NOMO-1 (cell line): ENCODE data around the gene SREBF2.

Source experiments
- DNase-seq, 2 experiments: peaks; one replicate each; lab custom pipeline; 2025; ENCODE audit not compliant: unreplicated experiment in 2 of 2; lab: John Stamatoyannopoulos, UW

Gene SREBF2

DNA sequence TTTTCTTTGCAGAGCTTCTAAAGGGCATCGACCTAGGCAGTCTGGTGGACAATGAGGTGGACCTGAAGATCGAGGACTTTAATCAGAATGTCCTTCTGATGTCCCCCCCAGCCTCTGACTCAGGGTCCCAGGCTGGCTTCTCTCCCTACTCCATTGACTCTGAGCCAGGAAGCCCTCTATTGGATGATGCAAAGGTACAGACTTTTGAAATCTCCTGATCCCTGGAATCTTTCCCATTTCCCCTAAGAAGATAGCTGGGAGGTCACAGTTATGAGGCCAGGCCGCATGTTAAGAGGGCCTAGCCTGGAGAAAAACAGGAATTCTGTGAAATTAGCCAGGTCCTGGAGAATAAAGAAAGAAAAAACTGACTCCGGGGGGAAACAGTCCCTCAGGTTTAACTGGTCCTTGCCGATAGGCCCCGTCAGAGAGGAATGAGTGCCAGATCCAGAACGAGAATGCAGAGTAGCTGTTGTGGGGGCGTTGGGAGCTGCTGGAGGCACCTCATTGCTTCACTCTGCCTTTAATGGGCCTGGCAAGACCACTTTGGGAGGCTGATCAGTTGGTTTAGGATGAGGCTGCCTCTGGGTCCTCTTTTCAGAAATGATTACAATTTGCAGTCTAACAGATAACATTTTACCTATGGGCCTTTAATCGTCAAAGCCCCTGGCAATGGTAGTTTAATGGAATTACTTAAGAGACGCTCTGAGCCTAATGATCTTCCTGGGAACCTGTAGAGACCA lies 42.8 kb downstream of the SREBF2 start:
- DNase-seq: no peak

DNA sequence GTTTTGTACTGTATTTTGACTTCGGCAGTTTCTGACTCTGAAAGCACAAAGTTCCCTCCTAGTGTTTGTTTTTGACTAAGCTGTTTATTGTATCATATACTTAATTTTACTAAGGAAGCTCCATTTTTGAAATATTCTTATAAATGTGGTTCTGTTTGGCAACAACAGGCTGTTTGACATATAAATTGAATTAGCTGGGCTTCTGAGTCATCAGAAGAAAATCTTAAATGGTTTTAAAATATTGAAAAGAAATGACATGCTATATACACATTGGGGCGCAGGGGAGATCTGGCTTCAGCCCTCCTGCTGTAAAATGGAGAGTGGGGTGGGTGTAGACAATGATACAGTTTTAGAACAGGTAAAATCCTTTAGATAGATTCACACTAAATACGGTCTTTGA lies 43.4 kb downstream of the SREBF2 start:
- no peak for DNase-seq

DNA sequence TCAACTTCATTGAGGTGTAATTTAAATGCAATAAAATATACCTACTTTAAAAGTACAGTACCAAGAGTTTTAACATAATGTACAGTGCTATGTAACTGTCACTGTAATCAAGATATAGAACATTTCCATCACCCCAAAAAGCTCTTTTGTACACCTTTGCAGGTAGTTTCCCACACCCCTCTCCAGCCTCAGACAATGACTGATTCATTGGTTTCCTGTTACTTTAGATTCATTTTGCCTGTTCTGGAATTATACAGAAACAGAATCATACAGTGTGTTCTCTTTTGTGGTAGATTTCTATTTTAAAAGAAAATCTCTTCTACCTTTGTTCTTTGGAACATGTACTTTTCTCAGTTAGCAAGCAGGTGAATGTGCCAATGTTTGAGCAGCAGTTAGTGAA lies 43.8 kb downstream of the SREBF2 start:
- DNase-seq: no peak

DNA sequence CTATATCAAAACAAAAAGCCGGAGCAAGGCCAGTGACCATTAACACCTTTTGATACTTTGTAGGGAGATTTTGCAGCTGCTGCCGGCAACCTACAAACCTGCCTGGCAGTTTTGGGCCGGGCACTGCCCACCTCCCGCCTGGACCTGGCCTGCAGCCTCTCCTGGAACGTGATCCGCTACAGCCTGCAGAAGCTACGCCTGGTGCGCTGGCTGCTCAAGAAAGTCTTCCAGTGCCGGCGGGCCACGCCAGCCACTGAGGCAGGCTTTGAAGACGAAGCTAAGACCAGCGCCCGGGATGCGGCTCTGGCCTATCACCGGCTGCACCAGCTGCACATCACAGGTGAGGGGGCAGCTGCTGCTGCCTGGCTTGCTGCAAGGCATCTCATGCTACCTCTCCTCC lies 47.7 kb downstream of the SREBF2 start:
- no peak for DNase-seq

DNA sequence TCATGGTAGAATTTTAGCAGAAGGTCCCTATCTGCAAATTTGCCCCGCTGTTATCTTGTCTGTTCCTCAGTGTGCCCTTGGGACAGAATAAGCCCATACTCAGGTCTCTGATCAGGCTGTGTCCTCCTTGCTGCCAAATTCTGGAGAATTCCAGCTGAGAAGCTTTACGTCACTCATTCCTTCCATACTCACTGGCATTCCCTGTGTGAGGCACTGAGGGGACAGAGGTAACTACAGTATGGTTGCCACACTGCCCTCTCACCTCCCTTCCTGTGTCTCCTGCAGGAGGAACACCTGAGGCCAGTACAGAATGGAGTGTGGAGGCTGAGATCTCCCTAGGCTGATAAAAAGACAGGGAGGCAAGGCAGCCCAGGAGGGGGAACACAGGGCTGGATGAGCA lies 50.5 kb downstream of the SREBF2 start:
- no peak for DNase-seq

DNA sequence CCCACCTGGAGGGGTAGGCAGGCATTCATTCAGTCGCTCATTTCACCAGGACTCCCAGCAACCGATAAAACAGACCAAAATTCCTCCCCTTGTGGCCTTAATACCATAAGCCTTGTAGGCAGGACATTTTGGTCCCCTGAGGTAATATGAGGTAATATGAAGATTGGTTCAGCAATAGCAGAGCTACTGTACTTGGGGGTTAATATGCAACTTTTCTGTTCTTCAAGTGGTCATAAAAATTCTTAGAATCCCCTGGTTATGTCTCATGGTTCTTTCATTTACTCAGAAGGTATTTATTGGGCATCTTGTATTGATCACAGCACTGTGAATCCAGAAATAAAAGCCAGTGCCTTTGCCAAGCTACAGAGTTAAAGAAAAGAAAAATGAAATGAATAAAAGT lies 52.2 kb downstream of the SREBF2 start:
- DNase-seq: no peak

DNA sequence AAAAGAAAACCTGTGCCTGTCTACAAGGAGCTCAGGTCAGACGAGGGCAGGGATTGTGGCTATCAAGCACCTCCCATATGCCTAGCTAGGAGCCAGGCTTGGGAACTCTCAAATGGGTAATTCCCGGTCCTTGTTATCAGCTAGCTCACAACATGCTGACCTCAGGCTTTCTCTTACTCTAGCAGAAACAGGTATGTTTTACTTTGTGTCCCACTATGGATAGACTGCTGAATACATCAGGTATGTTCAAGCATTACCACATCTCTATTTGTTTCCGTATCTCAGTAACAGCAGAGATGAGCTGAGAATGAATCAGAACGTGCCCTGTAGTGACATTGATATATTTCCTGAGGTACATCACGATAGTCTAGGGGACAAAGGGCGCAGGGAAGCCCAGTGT lies 52.6 kb downstream of the SREBF2 start:
- DNase-seq: no peak

DNA sequence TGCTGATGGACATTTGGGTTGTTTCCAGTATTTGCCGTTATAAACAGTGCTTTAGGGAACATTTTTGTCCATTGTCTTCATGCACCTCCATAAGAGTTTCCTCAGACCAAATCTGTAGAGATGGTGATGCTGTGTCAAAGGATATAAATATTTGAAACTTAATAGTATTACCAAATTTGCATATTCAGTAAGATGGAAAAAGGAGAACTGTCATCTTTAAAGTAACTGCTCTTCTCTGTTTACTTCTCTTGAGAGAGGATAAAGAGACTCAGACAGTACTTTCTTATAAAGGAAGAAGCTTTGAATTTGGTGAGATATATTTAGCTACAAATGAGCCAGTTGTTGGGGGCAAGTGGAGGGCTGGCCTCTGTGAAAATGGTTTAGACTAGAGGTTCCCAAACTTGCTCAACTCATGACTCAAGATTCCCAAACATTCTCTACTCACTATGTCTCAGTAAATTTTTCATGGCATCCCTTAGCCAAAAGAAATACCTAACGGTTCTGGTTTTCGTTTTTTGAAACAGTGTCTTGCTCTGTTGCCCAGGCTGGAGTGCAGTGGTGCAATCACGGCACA lies 55.8 kb downstream of the SREBF2 start:
- DNase-seq: no peak

DNA sequence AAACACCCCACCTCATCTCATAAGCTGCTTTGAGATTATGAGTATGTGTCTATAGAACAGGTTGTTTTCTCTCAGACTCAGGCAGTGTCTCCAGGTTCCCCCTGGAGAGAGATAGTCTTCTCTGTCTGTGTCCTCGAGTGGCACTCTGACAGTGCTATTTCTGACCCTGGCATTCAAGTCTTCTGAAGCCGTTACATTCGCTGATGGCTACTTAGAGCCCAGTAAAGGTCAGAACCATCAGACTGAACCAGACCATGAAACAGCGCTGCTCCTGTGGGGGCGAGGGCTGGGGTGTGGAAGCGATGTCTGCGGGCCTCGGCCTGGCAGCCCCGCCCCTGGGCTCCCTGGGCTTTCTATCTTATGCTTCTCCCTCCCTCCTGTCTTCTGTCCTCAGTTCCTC lies 58.5 kb downstream of the SREBF2 start:
- DNase-seq: no peak

DNA sequence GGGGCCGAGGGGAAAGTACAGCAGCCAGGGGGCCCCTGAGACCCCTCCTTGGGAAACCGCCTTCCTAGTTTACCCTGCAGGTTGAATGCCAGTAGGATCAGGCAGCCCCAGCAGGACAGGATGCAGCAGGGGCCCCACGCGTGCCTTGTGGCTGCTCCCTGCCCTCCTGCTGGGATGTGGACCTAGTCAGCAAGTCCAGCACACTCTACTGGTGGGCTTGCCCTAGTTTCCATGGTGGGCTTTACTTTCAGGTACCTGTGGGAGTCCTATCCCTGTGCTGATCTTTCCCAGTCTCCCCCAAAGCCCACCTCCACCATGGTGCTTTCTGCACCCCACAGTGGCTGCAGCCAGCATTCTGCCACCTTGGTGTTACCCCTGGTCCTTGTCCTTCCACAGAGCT lies 59.8 kb downstream of the SREBF2 start:
- DNase-seq: no peak

DNA sequence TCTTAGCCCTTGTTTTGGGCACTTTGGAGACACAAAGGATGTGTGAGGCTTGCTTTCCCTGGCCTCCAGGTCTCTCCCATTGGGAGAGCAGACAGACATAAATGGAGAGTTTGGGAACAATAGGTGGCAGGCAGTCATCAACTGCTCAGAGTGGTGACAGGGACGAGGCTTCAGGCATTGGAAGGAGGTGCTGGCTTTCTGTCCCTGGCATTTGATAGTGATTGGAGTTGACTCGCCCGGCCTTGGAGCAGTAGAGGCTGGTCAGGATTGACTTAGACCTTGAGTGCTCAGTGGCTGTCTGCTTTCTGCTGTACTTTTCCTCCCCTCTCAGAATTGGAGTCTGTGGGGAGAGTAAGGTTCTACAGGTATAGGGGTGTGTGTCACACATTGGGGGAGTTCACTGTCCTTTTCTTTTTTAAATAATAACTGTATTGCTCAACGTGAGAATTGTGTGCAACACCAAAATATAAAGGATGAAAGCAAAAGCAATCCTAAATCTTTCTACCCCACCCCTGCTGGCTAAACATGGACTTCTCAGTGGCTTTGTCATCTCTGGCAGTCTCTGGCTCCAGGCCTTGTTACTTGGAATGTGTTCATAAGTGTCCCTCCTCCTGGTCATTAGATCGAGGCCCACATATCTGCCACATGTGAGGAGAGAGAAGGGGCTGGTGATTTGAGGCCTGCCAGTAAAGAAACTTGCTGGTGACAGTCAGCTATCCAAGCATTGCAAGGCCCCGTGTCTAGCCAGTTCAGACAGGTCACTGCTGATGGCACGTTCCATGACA lies 60.9 kb downstream of the SREBF2 start:
- DNase-seq: no peak

DNA sequence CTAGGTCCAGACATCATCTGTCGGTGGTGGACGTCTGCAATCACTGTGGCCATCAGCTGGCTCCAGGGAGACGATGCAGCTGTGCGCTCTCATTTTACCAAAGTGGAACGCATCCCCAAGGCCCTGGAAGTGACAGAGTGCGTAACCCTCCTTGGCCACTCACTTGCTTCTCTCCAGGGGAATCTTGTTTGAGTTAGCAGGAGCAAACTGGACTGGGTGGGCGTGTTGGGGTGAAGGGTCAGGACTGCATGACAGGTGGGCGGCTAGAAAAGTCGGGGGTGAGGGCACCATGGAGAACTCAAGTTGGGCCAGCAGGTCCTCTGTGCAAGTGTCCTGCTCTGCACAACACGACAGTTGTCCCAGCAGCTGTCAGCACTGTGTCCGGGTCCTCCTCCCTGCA lies 65.7 kb downstream of the SREBF2 start:
- no peak for DNase-seq

DNA sequence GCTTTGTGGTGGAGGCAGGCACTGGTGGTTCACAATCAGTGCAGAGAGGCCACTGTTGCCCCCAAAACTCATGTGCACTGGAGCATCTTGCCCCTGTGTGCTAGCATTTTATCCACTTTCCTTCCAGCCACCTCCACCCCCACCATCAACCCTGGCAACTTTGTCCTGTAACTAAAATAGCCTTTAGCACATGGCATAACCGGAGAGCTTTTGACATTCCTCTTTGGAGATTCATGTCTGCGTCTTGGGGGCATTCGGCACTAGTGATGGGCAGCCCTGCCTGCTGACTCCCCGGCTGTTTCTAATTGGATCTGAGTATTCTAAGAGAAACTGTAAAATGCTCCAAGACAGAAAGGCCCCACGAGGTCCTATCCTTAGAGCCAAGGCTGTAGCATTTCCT lies 66.2 kb downstream of the SREBF2 start:
- no peak for DNase-seq

DNA sequence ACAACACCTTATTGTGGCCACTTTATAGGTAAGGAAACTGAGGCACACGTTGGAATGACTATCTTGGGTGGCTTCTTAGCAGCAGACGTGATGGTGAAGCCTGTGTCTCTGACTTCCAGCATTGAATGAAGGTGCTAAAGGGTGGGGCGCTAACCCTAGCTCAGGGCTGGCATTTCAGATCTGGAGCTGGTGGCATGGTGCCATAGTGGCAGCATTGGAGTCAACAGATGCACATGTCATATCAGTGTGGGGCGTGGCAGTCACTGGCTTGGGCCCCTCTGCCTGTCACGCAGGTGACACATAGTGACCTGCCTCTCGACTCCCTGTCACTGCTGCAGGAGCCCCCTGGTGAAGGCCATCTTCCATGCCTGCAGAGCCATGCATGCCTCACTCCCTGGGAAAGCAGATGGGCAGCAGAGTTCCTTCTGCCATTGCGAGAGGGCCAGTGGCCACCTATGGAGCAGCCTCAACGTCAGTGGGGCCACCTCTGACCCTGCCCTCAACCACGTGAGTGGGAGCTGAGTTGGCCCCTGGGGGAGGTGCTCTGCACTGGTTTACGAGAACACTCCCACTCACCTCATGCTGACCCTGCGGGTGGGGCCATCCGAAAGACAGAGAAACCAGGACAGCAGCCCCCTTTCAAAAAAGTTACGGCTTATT lies 67.2 kb downstream of the SREBF2 start:
- DNase-seq: no peak

DNA sequence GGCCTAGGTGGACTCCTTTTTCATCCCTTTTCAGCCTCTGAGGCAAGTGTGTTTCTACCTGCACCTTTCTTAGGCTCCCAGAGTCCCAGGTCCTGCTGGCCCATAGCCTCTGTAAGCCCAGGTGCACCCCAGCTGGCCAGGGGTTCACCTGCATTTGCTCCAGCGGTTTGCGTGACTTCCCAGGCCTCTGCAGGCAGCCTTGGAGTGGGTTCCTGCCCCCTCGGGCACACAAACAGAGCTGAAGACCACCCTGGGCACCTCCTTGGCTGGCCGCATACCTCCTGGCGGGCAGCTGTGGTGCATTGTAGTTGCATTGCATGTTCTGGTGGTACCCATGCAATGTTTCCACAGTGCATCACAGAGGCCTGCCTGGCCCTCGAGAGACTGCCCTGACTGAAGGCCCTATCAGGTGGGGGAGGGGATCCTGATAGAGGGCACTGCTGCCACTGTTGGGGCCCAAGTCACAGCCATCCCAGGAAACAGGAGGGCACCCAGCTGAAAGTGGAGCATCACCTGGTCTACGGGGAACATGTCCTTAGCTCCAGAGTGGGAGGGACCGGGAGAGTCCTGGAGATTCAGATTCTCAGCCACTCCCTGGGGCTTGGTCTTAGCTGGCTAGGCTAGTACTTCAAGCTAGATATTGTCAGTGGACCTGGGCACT lies 67.9 kb downstream of the SREBF2 start:
- no peak for DNase-seq

DNA sequence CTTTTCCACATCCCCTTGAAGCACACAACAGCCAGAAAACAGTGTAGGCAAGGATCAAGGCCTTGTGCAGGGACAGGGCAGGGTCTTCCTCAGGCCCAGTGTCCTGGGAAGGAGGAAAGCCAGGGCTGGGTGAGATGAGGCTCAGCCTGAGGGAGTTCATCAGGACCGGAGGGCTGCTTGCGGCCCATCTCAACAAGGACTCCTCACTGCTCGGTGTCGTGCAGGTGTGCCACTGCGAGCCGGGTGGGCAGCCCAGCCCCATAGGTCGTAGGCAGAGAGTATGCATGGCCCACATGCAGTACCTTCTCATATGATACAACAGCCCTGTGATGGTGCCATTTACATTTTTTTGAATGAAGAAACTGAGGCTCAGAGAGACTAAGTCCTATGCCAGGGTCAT lies 69.1 kb downstream of the SREBF2 start:
- no peak for DNase-seq

DNA sequence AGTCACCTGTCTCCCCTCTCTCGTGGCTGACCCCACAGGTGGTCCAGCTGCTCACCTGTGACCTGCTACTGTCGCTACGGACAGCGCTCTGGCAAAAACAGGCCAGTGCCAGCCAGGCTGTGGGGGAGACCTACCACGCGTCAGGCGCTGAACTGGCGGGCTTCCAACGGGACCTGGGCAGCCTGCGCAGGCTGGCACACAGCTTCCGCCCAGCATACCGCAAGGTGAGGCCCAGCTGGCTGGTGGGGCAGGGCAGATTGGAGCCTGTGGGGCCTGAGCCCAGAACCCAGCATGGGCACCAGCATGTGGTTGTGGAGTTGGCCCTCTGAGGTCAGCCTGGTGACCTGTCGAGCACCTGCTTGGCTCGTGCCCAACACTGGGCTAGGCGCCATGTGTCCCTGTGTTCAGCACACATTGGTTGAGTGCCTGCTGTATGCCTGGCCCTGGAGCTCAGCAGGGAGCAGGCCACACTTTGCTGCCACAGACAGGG lies 70.1 kb downstream of the SREBF2 start:
- DNase-seq: no peak

DNA sequence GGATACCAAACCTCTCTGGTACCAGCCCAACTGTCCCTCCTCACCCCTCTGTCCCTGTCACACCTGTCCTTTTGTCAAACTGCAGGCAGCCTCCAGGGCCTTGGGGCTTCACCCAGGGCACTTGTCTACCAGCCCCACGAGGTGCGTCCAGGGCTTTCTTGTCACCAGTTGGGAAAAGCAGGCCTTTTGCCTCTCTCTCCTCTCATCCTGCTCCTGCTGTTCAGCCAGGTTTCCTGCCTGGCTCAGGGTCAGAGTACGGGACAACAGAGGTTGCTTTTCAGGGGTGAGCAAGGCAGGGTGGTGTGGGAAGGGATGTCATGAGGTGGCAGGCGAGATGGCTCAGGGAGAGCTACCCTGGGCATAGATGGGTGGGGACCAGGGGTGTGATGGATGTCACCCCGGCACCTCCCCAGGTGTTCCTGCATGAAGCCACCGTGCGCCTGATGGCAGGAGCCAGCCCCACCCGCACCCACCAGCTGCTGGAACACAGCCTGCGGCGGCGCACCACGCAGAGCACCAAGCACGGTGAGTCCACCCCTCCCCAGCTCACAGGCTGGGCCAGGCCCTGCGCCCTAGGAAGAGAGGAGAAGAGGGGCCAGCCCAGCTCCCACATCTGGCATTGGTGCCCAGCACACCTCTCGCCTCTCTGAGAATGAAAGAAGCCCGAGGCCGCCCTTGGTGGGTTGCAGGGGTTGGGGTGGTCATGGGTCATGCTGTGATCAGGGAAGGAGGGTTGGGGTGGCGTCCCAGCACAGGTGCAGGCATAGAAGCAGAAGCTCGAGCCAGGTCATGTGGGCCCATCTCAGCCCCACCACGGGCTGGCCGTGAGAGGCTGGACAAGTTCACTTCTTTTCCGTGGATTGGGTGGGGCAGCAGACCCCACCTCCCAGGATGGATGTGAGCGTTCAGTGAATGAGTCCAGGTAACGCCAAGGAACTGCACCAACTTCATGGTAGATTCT lies 71.8 kb downstream of the SREBF2 start:
- no peak for DNase-seq

DNA sequence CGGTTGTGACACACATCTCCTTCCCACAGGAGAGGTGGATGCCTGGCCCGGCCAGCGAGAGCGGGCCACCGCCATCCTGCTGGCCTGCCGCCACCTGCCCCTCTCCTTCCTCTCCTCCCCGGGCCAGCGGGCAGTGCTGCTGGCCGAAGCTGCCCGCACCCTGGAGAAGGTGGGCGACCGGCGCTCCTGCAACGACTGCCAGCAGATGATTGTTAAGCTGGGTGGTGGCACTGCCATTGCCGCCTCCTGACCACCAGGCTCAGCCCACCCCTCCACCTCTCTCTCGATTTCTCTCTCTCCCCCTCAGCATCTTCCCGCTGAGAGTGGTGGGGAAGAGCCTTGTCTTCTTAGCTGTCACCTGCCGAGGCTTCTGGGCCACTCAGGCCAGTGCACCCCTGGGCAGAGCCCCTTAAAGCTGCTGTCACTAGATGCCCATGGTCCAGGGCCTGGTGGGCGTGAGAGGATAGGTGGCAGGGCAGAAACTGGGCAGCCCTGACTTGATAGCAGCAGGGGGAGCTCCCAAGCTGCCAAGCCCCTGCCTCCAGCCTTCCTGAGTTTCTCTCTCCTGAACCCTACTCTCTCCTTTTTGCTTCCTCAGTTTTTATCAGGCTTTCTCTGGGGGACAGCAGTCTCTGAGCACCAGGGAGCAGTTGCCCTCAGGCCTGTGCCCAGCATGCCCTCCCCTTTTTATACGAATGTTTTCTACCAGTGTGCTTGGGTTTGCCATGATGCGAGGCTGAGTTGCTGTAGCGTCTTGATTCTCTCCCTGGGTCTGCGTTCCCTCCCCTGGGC lies 72.7 kb downstream of the SREBF2 start:
- no peak for DNase-seq
